HG03558 (cell line): ENCODE data around the gene DCLK1.
"Not testable (repeated sequence)": the region's sequence is repeated elsewhere in the genome, so short reads cannot be mapped to it uniquely, and the experiment has no call there.

Source experiments
- ATAC-seq: cut with Tn5 transposase; IDR thresholded peaks from one replicate; pipeline ENCODE4 v1.9.1; 2021; ENCODE audit warnings: moderate number of reproducible peaks; ENCODE audit not compliant: unreplicated experiment; ENCODE audit errors: extremely low read depth

The DCLK1 gene

GRCh38 chr13:36089130-36089647, 42.0 kb downstream of the DCLK1 start:
- no peak for ATAC-seq

DNA sequence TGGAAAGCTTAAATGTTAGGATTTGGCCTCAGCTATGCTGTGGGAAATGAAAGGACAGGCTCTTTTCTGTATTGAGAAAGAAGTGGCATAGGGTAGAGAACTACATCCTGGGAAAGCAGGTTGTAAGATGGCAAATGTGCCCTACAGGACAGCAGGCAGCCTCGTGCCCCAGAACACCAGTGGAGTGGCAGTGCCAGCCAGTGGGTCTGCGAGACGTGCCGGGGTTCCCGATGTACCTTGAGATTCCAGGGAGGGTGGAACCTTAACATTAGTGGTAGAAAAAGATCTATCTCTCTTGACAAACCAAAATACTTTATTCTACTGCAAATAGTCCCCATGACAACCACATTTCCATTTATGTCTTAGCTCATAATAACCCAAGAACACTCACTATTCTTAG, 42.7 kb downstream of the DCLK1 start:
- no peak for ATAC-seq

- no peak for ATAC-seq
These were observed 43.2 kb downstream of the DCLK1 start for GRCh38 chr13:36088001-36088400.

- no peak for ATAC-seq
These were observed 45.1 kb downstream of the DCLK1 start for GRCh38 chr13:36086117-36086516.

- no peak for ATAC-seq
These were observed 47.1 kb downstream of the DCLK1 start for GRCh38 chr13:36084131-36084530.

DNA sequence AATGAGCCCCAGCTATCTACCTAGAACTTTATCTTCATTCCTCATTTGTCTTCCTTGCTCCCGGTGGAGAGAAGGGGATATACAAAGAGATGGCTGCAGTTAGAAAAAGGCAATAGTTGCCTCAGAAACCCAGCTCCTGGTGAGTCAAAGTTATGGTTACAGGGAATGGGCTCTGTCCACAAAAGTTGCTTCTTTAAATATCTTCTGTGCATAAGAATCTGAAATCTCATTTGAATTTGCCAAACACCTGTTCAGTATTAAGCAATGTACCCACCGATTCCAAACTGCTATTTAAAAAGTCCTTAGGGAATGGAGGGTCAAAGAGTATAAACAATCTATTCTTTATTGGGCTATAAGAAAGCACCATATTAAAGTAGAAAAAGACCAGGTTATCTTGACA, 48.4 kb downstream of the DCLK1 start:
- no peak for ATAC-seq

DNA sequence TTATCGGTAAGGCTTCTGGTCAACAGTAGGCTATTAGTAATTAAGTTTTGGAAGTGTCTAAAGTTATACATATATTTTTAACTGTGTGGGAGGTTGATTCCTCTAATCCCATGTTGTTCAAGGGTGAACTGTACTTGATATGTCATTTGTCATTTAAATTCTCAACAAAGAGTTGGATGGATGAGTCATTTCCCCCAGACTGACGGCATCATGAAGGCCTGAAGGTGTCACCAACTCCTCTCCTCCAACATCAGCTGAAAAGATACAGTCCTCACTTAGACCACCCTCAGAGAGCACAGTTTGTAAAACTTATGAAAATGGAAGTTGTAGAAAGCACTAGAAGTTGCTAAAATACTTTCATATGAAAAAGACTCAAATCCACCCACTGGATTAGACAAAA, 48.8 kb downstream of the DCLK1 start:
- ATAC-seq, result no peak

- no peak for ATAC-seq
These were observed 55.0 kb downstream of the DCLK1 start for GRCh38 chr13:36076211-36076610.

- ATAC-seq, result no peak
These were observed 56.5 kb downstream of the DCLK1 start for GRCh38 chr13:36074659-36075058.

DNA sequence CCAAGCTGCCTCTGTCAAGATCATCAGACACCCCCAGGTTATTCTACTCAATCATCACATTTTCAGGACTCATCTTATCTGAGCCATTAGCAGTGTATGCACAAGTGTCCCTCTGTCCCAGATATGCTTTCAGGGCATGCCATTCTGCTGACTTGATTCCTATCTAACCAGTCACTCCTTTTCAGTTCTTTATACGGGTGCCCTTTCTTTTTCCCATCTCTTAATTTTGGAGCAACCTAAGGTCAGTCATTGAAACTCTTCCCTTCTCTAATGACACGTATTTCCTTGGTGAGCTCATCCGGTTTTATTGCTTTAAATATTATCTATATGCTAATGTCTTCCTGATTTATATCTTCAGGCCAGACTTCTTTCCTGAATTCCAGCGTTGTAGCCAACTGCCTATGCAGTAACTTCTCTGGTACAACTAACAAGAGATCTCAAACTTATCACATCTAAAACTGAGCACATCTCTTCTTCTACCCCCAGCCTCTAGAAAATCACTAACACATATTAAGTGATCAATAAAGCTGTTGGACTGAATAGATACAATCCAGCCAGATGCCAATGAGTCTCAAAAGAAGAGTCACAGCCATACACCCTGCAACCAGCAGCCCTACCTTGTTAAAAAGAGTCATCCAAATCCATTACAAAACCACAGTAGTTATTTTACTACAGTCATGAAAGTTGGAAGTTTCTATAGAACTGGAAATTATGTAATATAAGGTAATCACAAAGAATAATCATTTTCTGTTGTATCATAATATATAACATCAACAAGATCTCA, 58.8 kb downstream of the DCLK1 start:
- ATAC-seq, result no peak

GRCh38 chr13:36070504-36071192, 60.5 kb downstream of the DCLK1 start:
- not testable (repeated sequence) for ATAC-seq

- ATAC-seq, result no peak
These were observed 61.3 kb downstream of the DCLK1 start for GRCh38 chr13:36069881-36070366.

- ATAC-seq, result no peak
These were observed 62.2 kb downstream of the DCLK1 start for GRCh38 chr13:36068991-36069390.

DNA sequence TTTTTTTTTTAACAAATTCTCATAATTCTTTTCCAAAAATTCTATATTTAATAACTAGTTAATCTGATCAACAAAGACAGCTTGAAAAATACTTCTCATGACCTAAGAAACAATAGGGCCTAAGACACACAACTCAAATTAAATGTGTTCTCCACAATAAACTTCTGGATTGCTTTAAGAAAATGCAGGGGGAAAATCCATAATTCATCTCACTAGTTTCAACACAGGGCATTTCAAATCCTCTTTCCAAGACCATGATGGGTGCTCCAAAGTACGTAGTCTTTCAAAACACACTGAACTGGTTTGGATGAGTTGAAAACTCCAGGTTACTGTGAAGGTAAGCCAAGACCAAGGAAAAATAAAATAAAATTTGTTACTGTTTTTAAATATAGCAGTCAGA, 62.6 kb downstream of the DCLK1 start:
- ATAC-seq, result no peak

GRCh38 chr13:36067746-36068381, 63.3 kb downstream of the DCLK1 start:
- no peak for ATAC-seq

- ATAC-seq, result no peak
These were observed 68.9 kb downstream of the DCLK1 start for GRCh38 chr13:36062249-36062648.

- no peak for ATAC-seq
These were observed 69.6 kb downstream of the DCLK1 start for GRCh38 chr13:36061621-36062020.

- no peak for ATAC-seq
These were observed 70.1 kb downstream of the DCLK1 start for GRCh38 chr13:36061054-36061453.

- no peak for ATAC-seq
These were observed 71.9 kb downstream of the DCLK1 start for GRCh38 chr13:36059321-36059720.

GRCh38 chr13:36058116-36058515, 73.1 kb downstream of the DCLK1 start:
- no peak for ATAC-seq

DNA sequence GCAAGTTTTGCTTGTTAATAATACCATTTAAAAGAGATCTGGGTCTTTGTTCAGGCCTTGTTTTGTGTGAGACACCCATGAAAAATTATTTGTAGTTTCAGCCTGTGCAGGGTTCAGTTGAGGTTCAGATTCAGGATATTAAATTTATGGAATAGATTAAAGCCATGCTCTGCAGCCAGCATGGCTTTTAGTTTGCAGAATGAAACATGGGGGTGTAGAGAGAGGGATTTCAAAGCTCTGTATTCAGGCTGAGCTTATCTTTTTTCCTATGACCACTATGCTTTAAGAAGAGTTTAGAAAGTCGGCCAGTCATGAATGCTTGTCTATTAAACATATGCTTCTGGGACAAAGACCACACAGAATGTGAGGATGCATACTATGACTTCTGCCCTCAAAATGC, 73.6 kb downstream of the DCLK1 start:
- no peak for ATAC-seq
